Gastrocnemius medialis (tissue), 4 donors: ENCODE data around the gene EFCAB11. TPM values are rescaled to one million over a fixed set of nuclear protein-coding genes. Genes with fewer than 3 reads are reported as not detected.

Experiments used
- ATAC-seq, 2 donors: fragments of 150-250 bp; one replicate each; pipeline ENCODE4 v1.9.1; 2016
- DNase-seq, 2 donors: peaks; one replicate each; pipeline ENCODE4 v3.0.0-alpha.2; 2019
- H3K27ac ChIP-seq, 4 donors: fragments of 200-600 bp; sonication (generic); 1 replicate in 1 of 4; 2 replicates in 3 of 4; pipeline ENCODE4 v1.5.1; 2016 to 2018; ENCODE audit warnings: mild to moderate bottlenecking in 2 of 4, moderate library complexity in 1 of 4
- H3K27me3 ChIP-seq, 3 donors: fragments of 200-600 bp; sonication (generic) in 2 of 3; 1 replicate in 1 of 3; 2 replicates in 2 of 3; pipeline versions ENCODE4 v1.5.1 to v1.6.0; 2016 to 2019; ENCODE audit warnings: mild to moderate bottlenecking in 1 of 3, moderate library complexity in 1 of 3
- H3K36me3 ChIP-seq, 2 donors: fragments of 200-600 bp; sonication (generic) in 1 of 2; one replicate each; pipeline ENCODE4 v1.5.1; 2017 to 2018
- H3K4me1 ChIP-seq, 2 donors: fragments of 200-600 bp; sonication (generic) in 1 of 2; one replicate each; pipeline ENCODE4 v1.5.1; 2016 to 2017; ENCODE audit warnings: mild to moderate bottlenecking in 2 of 2
- H3K4me3 ChIP-seq, 4 donors: fragments of 200-600 bp; sonication (generic) in 3 of 4; 1 replicate in 1 of 4; 2 replicates in 3 of 4; pipeline ENCODE4 v1.5.1; 2016 to 2019; ENCODE audit warnings: mild to moderate bottlenecking in 2 of 4
- H3K9me3 ChIP-seq, 3 donors: fragments of 200-600 bp; sonication (generic) in 2 of 3; 1 replicate in 1 of 3; 2 replicates in 2 of 3; pipeline ENCODE4 v1.5.1; 2016 to 2019
- CTCF ChIP-seq, 5 experiments: fragments of 450-650 bp in 3 of 5; fragments of 200-600 bp in 2 of 5; sonication (generic) in 2 of 5; IDR thresholded peaks in 4 of 5; conservative IDR thresholded peaks in 1 of 5; 1 replicate in 4 of 5; 2 replicates in 1 of 5; pipeline ENCODE4 v1.5.1; 2016 to 2019; ENCODE audit warnings: antibody characterized with exemption in 5 of 5, mild to moderate bottlenecking in 3 of 5, moderate library complexity in 3 of 5
- POLR2A ChIP-seq, 2 donors: fragments of 450-650 bp; IDR thresholded peaks; one replicate each; pipeline ENCODE4 v1.6.1; 2017; ENCODE audit warnings: antibody characterized with exemption in 2 of 2, mild to moderate bottlenecking in 2 of 2, moderate library complexity in 2 of 2
- in situ Hi-C, 4 donors: fragments of 200-750 bp; cut with MboI; loops; one replicate each; pipeline versions ENCODE4 v1.15.0 to v1.8.0; 2017; ENCODE audit warnings: low sequenced_read_pairs in 4 of 4
- intact Hi-C: fragments of 100-400 bp; cut with DNase I; formaldehyde crosslinking; loops from one replicate; pipeline ENCODE4 v1.15.1; 2023; ENCODE audit warnings: low total_unique reads
- total RNA-seq, 4 donors: library from RNA; depleted of rRNA; stranded (reverse); fragments of >200 nt; gene quantifications; one replicate each; pipeline versions ENCODE4 v1.1.0 to v1.2.3, GENCODE V29; 2016

EFCAB11 gene
- total RNA-seq, 4 donors from 2014 or later, result 0.69 to 1.6 (median 1.6) TPM

- DNase-seq, result no peak
- in situ Hi-C loops, result no loop called here
- Histone ChIP-seq H3K9me3 (no peaks in the 10 kb centered on the region), H3K27ac (no peak overlapping the region), H3K4me3 (no peak overlapping the region), H3K4me1 (no peaks in the 10 kb centered on the region), H3K36me3 (no peaks in the 10 kb centered on the region), H3K27me3 (no peaks in the 10 kb centered on the region)
- intact Hi-C loops, result no loop called here
- ATAC-seq, result no peak
- TF ChIP-seq POLR2A (IDR thresholded peaks at IDR 0.05) (no peak), CTCF (IDR thresholded peaks at IDR 0.05 in 4 of 5, conservative IDR thresholded peaks at IDR 0.05 in 1 of 5) (no peak)
Observed at GRCh38 chr14:89844508-89844907, 110.0 kb downstream of the EFCAB11 start.

GRCh38 chr14:89842837-89843236, 111.7 kb downstream of the EFCAB11 start:
- TF ChIP-seq CTCF (IDR thresholded peaks at IDR 0.05 in 4 of 5, conservative IDR thresholded peaks at IDR 0.05 in 1 of 5), result no peak
- TF ChIP-seq POLR2A (IDR thresholded peaks at IDR 0.05), result no peak
- Histone ChIP-seq H3K4me3 (no peak overlapping the region), H3K36me3 (no peaks in the 10 kb centered on the region), H3K4me1 (no peaks in the 10 kb centered on the region), H3K9me3 (no peaks in the 10 kb centered on the region), H3K27me3 (no peaks in the 10 kb centered on the region), H3K27ac (no peak overlapping the region)
- DNase-seq (no peak), ATAC-seq (no peak)
- in situ Hi-C loops, result no loop called here
- intact Hi-C loops, result no loop called here

- H3K9me3 ChIP-seq, result no peaks in the 10 kb centered on the region
- H3K27ac ChIP-seq, result no peak overlapping the region
- ATAC-seq (no peak), DNase-seq (no peak)
- no peak overlapping the region for H3K4me3 ChIP-seq
- TF ChIP-seq CTCF (IDR thresholded peaks at IDR 0.05 in 4 of 5, conservative IDR thresholded peaks at IDR 0.05 in 1 of 5) (no peak), POLR2A (IDR thresholded peaks at IDR 0.05) (no peak)
- no peaks in the 10 kb centered on the region for H3K4me1 ChIP-seq
- no peaks in the 10 kb centered on the region for H3K36me3 ChIP-seq
- intact Hi-C loops, result no loop called here
- no peaks in the 10 kb centered on the region for H3K27me3 ChIP-seq
- in situ Hi-C loops, result no loop called here
Observed at GRCh38 chr14:89841851-89842250, 112.7 kb downstream of the EFCAB11 start.

- no peak for ATAC-seq
- no peak overlapping the region for H3K27ac ChIP-seq
- H3K9me3 ChIP-seq, result no peaks in the 10 kb centered on the region
- no peak overlapping the region for H3K4me3 ChIP-seq
- no peak for TF ChIP-seq POLR2A (IDR thresholded peaks at IDR 0.05)
- no peak for TF ChIP-seq CTCF (IDR thresholded peaks at IDR 0.05 in 4 of 5, conservative IDR thresholded peaks at IDR 0.05 in 1 of 5)
- no peaks in the 10 kb centered on the region for H3K4me1 ChIP-seq
- no peaks in the 10 kb centered on the region for H3K36me3 ChIP-seq
- DNase-seq, result no peak
- H3K27me3 ChIP-seq, result no peaks in the 10 kb centered on the region
- intact Hi-C loops (no loop called here), in situ Hi-C loops (no loop called here)
Observed at GRCh38 chr14:89836830-89837469, 117.6 kb downstream of the EFCAB11 start.

- Histone ChIP-seq H3K9me3 (no peaks in the 10 kb centered on the region), H3K27me3 (no peaks in the 10 kb centered on the region), H3K4me3 (no peak overlapping the region), H3K36me3 (no peaks in the 10 kb centered on the region), H3K4me1 (no peaks in the 10 kb centered on the region), H3K27ac (no peak overlapping the region)
- no peak for DNase-seq
- in situ Hi-C loops (no loop called here), intact Hi-C loops (no loop called here)
- ATAC-seq, result no peak
- TF ChIP-seq CTCF (IDR thresholded peaks at IDR 0.05 in 4 of 5, conservative IDR thresholded peaks at IDR 0.05 in 1 of 5), result no peak
- no peak for TF ChIP-seq POLR2A (IDR thresholded peaks at IDR 0.05)
Observed at GRCh38 chr14:89833661-89834060, 120.9 kb downstream of the EFCAB11 start.
